Kidney (tissue), 14 donors: Measurements from ENCODE around the gene LURAP1L. TPM values are rescaled to one million over a fixed set of nuclear protein-coding genes. Genes with fewer than 3 reads are reported as not detected.

ENCODE experiments used
- DNase-seq, 5 donors: peaks; one replicate each; pipeline ENCODE4 v3.0.0-alpha.2; 2013 to 2020
- FAIRE-seq: peaks from 2 replicates; lab custom pipeline; 2012; peaks lifted over from hg19 to GRCh38; lab: Jason Lieb, UNC
- H3K27ac ChIP-seq, 2 donors: one replicate each; pipeline ENCODE4 v1.7.0; 2013; ENCODE audit warnings: low read depth in 2 of 2, low read length in 2 of 2, inconsistent platforms in 1 of 2
- H3K27me3 ChIP-seq: one replicate; pipeline ENCODE4 v1.7.1; 2013; ENCODE audit warnings: low read length, inconsistent platforms; ENCODE audit not compliant: control insufficient read depth, insufficient read depth
- H3K36me3 ChIP-seq, 3 donors: one replicate each; pipeline versions ENCODE4 v1.7.0 to v1.7.1; 2013; ENCODE audit warnings: low read length in 3 of 3, control low read depth in 1 of 3, inconsistent platforms in 1 of 3; ENCODE audit not compliant: insufficient read depth in 3 of 3, control insufficient read depth in 2 of 3
- H3K4me1 ChIP-seq, 3 donors: one replicate each; pipeline versions ENCODE4 v1.7.0 to v1.7.1; 2013; ENCODE audit warnings: low read length in 3 of 3, inconsistent platforms in 1 of 3, low read depth in 1 of 3; ENCODE audit not compliant: control insufficient read depth in 2 of 3, insufficient read depth in 2 of 3
- H3K4me3 ChIP-seq, 3 donors: one replicate each; pipeline versions ENCODE4 v1.7.0 to v1.8.1; 2013; ENCODE audit warnings: low read length in 3 of 3, control low read depth in 1 of 3, inconsistent platforms in 1 of 3
- H3K9ac ChIP-seq, 3 donors: one replicate each; pipeline versions ENCODE4 v1.7.0 to v1.7.1; 2013; ENCODE audit warnings: low read length in 3 of 3, control low read depth in 1 of 3, inconsistent platforms in 1 of 3
- H3K9me3 ChIP-seq, 3 donors: one replicate each; pipeline versions ENCODE4 v1.7.0 to v1.7.1; 2013; ENCODE audit warnings: low read length in 3 of 3, control low read depth in 1 of 3, inconsistent platforms in 1 of 3; ENCODE audit not compliant: control insufficient read depth in 2 of 3, insufficient read depth in 1 of 3
- CTCF ChIP-seq: IDR thresholded peaks from 3 replicates; pipeline ENCODE4 v1.5.1; 2012; ENCODE audit warnings: mild to moderate bottlenecking, moderate library complexity, borderline replicate concordance; ENCODE audit not compliant: insufficient read depth; ENCODE audit errors: extremely low read depth
- intact Hi-C: fragments of 100-400 bp; cut with DNase I; formaldehyde crosslinking; loops from one replicate; pipeline ENCODE4 v1.11.1; 2022
- polyA plus RNA-seq: library from polyadenylated mRNA; stranded (reverse); fragments of 350-450 nt; fragmentation: Illumina TruSeq; extraction: RNeasy Lipid Tissue Mini Kit (QIAGEN cat#74804); gene quantifications from one replicate; pipeline ENCODE4 v1.2.3, GENCODE V29; 2014; ENCODE audit warnings: low read depth, low replicate concordance; ENCODE audit not compliant: insufficient read depth
- total RNA-seq: library from RNA; stranded (reverse); fragmentation: NEBNext Ultra II Directional; extraction: Animal tissue kit (Norgen Biotek cat#: 25700); gene quantifications from one replicate; pipeline ENCODE4 v1.2.1, GENCODE V29; 2021
- donor health status: control.
- donor health status: control.
- donor health status: control.
- donor health status: control.
- donor health status: control.
- donor health status: DM: yes; HTN: yes; CAD: no.
- donor health status: Normal renal cell carcinoma (clear cell type).

Gene LURAP1L
- total and polyA plus RNA-seq, 2 donors from 2014 or later, result 3.8 to 11.1 TPM

DNA sequence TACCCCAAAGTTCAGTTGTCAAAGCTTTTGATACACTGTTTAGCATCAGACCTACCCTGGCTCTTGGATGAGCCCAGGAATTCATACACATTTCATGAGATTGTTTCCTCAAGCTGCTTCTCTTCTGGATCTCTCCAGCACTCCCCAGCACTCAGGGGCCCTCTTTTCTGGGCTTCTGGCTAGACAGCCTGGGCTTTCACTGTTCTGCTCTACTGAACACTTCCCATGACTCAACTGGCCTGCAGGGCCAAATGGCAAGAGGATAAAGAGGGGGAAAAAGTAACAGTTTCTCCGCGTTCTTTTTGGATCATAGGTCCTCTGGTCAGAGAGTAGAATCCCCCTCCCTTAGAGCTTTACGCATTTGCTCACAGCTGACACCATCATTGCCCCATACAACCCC, 20.9 kb upstream of the LURAP1L start:
- H3K27ac ChIP-seq, result no peak overlapping the region
- H3K9me3 ChIP-seq, result no peaks in the 10 kb centered on the region
- no peaks in the 10 kb centered on the region for H3K27me3 ChIP-seq
- DNase-seq (no peak), FAIRE-seq (no peak)
- H3K4me3 ChIP-seq, result no peak overlapping the region
- intact Hi-C loops, result no loop called here
- no peaks in the 10 kb centered on the region for H3K4me1 ChIP-seq
- no peak overlapping the region for H3K9ac ChIP-seq
- no peak for TF ChIP-seq CTCF
- no peaks in the 10 kb centered on the region for H3K36me3 ChIP-seq

DNA sequence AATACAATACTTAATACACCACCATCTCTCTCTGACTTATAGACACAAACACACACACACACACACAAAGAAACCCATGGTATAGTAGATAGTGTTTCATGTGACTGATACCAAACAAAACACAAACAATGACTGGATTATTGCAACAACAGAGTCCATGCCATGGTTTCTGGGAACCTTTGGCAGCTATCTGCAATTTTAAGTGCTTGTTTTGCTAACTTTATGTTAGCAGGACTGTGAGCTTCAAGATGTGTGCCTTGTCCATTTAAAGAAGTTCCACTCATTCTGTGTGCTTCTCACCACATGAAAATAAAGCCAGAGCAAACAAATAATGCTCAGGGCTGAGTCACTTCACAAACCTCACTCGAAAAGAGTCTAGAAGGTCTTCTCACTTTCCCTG, 15.1 kb upstream of the LURAP1L start:
- Histone ChIP-seq H3K9ac (no peak overlapping the region), H3K4me1 (no peaks in the 10 kb centered on the region), H3K27ac (no peak overlapping the region), H3K9me3 (no peaks in the 10 kb centered on the region), H3K36me3 (no peaks in the 10 kb centered on the region), H3K4me3 (no peak overlapping the region), H3K27me3 (no peaks in the 10 kb centered on the region)
- DNase-seq (no peak), FAIRE-seq (no peak)
- intact Hi-C loops, result no loop called here
- TF ChIP-seq CTCF, result no peak

DNA sequence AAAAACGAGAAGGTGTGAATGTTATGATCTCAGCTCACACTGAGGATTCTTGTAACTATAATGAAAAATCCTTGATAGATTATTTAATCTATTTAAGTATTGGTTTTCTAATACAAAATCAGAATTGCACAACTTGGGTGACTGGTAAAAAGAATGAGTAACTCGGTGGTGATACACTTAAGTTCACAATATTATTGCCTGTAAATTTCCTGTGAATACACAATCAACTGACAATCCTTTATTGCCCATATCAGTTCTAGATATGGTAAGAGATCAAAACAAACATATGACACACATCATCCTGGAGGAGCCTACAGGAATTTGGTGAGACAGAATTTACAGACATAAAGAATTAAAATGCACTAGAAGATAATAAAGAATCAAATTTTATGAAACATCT, 14.1 kb upstream of the LURAP1L start:
- Histone ChIP-seq H3K4me3 (no peak overlapping the region), H3K27me3 (no peaks in the 10 kb centered on the region), H3K36me3 (no peaks in the 10 kb centered on the region), H3K9ac (no peak overlapping the region), H3K4me1 (no peaks in the 10 kb centered on the region), H3K9me3 (no peaks in the 10 kb centered on the region), H3K27ac (no peak overlapping the region)
- DNase-seq, result no peak
- no peak for FAIRE-seq
- intact Hi-C loops, result no loop called here
- no peak for TF ChIP-seq CTCF

- H3K27me3 ChIP-seq, result no peaks in the 10 kb centered on the region
- no peak for DNase-seq
- TF ChIP-seq CTCF, result no peak
- no peaks in the 10 kb centered on the region for H3K4me1 ChIP-seq
- H3K36me3 ChIP-seq, result no peaks in the 10 kb centered on the region
- no peak overlapping the region for H3K27ac ChIP-seq
- H3K4me3 ChIP-seq, result no peak overlapping the region
- intact Hi-C loops, result no loop called here
- no peak for FAIRE-seq
- no peaks in the 10 kb centered on the region for H3K9me3 ChIP-seq
- H3K9ac ChIP-seq, result no peak overlapping the region
These were observed 10.7 kb upstream of the LURAP1L start for GRCh38 chr9:12764150-12764549.
